Pons (tissue), 1 donor: ENCODE data around the gene HUS1B.
"Not testable (repeated sequence)": the region's sequence is repeated elsewhere in the genome, so short reads cannot be mapped to it uniquely, and the experiment has no call there.

Experiments
- DNase-seq: peaks from one replicate; pipeline ENCODE4 v3.0.0-alpha.2; 2016; ENCODE audit warnings: low spot score

HUS1B gene

DNA sequence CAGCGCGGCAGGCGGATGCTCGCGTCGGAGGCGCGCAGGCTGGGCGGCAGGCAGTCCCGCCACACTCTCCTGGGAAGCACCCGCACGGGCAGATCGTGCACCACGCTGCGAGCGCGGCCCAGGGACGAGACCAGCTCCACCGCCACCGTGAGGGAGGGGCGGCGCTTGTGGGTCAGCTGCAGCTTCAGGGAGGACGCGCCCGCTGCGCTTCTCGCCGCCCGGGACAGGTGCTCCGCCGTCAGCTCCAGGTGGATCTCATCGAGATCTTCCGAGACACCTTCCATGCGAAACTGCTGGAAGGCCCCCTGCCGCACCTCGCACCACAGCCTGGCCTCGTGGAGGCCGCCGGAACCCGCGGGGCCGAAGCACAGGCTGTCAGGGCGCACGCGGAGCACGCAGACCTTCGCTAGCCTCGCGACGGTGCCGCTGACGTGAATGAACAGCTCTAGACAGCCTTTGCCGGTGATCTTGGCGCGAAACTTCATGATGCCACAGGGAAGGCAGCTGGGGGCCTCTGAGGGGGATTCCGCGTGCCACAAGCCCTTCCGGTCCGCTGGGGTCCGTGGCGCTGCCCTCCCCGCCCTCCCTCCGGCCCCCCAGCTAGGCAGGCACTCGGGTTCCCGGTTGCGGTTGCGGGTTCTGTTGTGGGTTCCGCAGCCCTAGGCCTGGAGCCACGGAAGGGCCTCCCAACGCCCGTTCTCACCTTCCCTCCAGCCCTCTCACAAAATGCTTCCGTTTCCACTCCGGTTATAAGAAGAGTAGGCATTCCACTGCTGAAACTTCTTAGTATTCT lies at the start of gene HUS1B:
Gene HUS1B (minus strand): TSS at position 641 of the 793 bp plus-strand sequence. CDS start 156 bp downstream, at position 485.
- no peak for DNase-seq

DNA sequence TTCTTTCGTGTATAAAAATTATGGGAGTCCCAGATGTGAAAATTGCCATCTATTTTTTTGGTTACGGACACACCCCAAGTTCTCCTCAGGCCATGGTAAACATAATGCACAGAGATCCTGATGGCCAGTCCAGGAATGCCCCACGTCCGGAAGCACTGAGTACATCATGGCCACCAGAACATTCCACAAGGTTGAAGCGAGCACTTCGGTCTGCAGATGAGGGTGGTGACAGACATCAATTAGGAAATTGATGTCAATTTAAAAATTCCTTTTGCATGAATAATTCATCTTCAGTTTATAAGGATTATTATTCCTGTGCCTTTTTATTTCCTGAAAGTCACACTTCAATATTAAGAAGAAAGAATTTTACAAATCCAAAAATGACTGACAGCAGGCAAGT lies 49.2 kb upstream of the HUS1B start:
- no peak for DNase-seq

DNA sequence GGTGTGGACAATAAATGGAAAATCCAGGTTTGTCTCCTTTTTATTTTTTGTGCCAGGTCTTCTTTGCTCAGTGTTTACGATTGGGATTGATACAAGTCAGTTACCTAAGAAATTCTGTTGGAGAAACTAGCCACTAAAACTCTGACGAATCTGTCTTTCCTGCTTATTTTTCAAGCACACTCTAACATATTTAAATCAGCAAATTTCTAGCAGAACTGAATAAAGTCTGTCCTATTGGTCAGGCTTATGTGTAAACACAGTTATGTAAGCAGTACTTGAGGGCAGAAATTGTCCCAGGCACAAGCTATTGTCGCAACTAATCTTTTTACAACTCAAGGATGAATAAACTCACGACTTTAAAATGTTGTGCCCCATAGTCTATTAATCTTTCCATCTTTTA lies 48.1 kb upstream of the HUS1B start:
- no peak for DNase-seq

DNA sequence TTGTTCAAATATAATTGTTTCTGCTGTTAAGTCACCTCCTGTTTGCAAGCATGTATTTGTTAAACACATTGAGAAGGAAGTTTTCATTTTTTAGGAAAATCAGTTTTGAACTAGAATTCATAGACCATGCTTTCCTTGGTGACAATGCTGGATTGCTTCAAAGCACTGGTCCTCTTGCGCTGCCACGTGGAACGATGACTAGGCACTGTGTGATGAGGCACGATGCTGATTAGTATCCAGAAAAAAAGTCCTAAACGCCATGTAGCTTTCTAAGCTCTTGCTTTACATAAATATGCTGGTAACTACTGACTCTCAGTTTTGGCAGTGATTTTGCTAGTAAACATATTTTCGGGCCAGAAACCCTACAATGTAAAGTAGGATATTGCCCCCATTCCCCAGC lies 47.1 kb upstream of the HUS1B start:
- no peak for DNase-seq

DNA sequence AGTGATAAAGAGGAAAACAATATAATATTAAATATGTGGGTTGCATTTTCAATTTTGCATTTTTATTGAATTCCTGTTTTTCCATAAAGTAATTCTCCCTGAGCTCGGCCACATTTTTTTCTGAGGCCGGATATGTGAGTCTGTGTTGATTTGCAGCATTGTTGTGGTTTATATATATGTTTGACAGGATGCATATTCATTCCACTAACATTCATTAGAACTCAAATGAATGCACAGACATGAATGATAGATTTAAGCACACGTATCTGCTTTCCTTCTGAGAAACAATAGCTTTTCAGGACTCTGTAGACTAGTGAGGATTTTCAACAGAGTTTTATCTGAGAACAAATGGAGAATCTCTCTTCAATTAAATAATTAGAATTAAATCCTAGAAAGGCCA lies 46.7 kb upstream of the HUS1B start:
- no peak for DNase-seq

DNA sequence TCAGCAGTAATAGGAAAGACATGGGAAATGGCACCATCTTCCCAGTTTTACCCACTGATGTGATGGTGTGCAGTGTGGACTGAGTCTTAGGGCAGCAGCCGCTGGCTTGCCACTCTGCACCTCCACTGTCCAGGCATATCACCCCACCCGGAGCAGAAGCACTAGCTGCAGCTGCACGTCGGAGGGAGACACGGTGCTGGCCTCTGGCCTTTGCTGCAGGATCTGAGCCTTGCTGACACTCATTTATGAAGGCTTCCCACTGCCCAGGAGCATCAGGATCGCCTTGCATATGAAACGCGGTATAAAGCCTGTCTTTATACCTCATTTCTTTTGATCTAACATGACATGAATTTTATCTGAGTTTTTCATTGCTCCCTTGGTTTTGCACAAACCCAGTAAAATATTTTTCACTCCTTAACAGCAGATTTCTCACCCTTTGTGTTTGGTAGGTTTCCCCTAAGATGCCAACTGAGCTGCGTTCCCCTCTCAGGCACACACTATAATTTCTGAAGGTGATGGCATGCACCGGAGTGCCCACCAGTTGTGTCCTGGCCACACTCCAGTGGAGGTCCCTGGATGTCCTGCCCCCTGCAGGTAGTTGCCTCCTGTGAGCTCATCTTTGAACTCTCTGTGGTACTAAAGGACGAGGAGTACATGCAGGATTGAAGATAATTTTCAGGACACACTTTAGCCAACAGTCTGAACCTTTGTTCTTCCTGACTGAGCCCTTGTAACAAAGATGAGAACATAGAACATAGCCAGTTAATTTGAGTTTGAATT lies 45.0 kb upstream of the HUS1B start:
- DNase-seq, result no peak

DNA sequence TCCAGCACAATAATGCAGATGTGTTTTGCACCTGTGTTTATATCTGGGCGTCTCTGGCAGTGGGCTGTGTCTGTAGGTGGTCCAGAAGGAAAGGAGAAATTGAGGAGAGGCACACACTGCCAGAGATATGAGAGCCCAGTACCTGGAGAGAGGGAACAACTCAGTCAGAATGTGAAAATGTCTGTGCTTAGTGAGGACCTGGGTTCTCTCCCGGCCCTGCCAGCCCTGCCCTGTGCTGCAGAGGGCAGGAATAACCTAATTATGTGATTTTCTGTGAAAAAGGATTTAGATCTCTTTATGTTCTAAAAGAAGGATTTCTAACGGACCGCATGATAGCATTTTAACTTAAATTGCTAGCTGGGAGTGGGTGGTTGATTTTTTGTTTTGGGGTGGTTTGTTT lies 44.3 kb upstream of the HUS1B start:
- DNase-seq, result no peak

DNA sequence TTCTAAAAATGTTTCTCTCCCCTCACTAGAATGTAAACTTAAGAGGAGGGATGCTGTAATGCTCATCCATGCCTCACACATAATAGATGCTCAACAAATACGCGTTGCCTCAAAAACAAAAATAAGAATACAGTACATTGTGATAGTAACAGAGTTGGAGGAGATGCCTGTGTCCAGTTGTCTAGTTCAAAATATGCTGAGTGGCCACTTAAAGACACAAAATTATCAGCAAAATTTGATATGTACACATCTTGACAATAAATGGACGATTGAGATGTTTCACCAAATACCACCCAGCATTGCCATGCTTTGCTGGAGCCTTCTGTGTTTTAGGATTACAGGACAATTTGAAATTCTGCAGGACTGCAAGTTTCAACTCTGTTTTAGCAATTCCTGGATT lies 43.6 kb upstream of the HUS1B start:
- DNase-seq, result no peak

DNA sequence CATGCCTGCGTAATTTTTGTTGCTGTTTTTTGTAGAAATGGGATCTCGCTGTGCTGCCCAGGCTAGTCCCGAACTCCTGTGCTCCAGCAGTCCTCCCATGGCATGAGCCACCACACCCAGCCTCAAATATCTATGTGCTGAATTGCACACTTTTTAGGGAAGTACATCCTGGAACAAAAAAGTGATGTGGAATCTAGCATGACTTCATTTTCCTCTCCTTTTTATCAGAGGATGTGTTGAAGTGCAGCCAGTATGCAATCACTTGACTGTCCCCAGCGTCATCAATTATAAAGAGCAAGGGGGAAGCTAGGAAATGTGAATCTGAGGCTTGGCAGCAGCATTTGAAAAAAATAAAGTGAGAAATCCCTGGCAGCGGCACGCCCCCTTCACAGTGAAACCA lies 42.4 kb upstream of the HUS1B start:
- no peak for DNase-seq

DNA sequence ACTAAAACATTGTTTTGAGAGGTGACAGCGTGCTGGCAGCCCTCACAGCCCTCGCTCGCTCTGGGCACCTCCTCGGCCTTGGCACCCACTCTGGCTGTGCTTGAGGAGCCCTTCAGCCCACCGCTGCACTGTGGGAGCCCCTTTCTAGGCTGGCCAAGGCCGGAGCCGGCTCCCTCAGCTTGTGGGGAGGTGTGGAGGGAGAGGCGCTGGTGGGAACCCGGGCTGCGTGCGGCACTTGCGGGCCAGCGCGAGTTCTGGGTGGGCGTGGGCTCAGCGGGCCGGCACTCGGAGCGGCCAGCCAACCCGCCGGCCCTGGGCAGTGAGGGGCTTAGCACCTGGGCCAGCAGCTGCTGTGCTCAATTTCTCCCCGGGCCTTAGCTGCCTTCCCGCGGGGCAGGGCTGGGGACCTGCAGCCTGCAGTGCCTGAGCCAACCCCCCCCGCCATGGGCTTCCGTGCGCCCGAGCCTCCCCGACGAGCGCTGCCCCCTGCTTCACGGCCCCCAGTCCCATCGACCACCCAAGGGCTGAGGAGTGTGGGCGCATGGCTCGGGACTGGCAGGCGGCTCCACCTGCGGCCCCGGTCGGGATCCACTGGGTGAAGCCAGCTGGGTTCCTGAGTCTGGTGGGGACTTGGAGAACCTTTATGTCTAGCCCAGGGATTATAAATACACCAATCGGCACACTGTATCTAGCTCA lies 37.7 kb upstream of the HUS1B start:
- not testable (repeated sequence) for DNase-seq

DNA sequence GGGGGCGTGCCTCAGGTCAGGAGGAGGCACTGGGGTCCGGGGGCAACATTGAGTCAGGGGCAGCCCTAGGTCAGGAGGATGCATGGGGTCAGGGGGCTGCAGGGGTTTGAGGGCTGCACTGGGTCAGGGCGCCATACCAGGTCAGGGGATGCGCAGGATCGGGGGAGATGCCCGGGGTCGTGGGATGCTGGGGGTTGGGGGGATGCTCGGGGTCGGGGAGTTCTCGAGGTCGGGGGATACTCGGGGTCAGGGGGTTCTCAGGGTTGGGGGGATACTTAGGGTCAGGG lies 36.8 kb upstream of the HUS1B start:
- no peak for DNase-seq

DNA sequence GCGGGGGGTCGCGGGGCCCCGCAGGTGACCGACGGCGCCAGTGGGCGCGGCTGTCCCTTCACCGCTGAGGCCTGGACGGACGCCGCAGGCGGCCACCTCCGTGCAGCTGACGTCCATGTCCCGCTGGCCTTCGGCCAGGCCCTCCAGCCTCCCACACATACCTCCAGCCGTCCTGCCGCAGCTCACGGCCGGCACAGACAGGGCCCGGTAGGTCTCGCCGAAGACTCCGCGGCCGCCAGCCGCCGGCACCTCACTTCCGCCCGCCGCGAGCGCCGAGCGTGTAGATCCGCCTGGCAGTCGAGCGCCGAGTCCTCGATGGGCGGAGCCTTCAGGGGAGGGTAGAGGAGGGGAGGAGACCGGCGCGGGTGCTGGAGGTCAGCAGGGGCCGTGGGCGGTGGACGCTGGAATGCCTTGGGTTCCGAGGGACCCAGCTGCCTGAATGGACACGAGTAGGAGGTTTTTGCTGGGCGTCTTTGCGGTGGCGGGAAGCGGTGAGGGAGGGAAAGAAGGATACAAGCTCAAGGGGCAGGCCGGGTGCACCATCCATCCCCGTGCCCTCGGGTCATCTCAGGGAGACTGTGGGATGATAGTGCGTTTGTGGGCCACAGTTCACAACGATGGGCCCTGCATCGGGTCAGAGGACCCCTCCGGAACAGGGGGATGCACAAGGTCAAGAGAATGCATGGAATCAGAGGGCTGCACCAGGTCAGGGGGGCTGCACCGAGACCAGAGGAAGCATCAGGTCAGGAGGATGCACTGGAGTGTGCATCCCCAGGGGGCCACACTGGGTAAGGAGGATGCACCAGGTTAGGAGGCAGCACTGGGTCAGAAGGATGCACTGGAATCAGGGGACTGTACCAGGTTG lies 36.2 kb upstream of the HUS1B start, which contains the start of gene EXOC2:
Gene EXOC2 (minus strand): TSS at position 282 of the 865 bp plus-strand sequence. CDS start 55,321 bp downstream, outside the sequence.
- peak; percentile 79 for DNase-seq

DNA sequence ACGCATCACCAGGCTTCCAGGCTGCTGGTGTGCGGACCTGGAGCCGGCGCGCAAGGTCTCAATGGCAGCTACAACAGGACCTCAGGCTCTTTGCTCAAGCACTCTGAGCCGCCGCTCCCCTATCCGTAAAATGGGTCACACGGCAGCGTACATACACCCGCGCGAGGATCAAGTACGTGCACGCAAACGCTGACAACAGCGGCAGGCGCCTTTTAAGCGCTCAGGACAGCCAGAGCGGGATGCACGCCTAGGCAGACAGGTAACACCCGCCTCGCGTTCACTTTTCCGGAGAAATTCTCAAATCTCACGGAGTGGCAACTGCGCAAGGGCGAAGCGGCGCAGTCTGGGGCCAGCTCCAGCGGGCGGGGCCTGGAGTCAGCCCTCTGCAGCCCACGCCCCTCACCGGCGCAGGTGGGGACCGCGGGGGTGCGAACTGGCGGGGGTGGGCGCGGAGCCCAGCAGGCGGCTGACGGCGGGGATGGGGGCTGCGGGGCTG lies 35.5 kb upstream of the HUS1B start:
- DNase-seq, result peak; percentile 22

DNA sequence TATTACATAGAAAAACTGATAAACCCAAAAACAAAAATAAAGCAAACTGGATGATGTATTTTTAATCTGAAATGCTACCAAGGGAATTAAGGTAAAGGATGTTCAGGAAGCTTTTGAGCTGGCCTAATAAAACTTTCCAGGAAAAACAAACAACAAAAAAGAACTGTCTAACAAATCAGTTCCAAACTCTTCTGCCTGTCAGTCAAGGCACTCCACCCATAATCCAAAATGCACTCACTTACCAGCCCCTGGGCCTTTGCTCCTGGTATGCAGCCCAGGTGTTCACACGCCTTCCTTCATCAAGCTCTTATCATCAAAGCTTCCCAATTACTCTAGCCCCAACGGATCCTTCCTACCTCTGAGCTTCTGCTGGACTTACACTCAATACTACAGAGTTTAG lies 32.3 kb upstream of the HUS1B start:
- DNase-seq, result no peak

DNA sequence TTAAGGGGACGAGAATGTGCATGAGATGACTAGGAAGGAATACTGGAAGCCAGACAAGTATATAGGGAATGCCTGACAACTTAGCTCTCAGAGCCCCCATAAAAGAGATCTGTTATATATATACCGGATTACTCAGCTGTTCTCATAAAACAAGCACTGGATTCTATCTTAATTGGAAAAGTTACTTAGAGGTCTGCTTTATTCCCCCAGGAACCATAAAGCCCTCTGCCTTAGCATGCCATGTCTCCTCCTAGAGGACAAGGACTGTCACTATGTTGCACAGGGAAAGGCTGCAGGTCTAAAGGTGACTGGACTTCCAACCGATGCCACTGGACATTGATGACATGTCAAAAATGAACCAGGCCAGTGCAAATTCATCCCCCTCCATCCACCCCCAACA lies 29.6 kb upstream of the HUS1B start:
- DNase-seq, result no peak

DNA sequence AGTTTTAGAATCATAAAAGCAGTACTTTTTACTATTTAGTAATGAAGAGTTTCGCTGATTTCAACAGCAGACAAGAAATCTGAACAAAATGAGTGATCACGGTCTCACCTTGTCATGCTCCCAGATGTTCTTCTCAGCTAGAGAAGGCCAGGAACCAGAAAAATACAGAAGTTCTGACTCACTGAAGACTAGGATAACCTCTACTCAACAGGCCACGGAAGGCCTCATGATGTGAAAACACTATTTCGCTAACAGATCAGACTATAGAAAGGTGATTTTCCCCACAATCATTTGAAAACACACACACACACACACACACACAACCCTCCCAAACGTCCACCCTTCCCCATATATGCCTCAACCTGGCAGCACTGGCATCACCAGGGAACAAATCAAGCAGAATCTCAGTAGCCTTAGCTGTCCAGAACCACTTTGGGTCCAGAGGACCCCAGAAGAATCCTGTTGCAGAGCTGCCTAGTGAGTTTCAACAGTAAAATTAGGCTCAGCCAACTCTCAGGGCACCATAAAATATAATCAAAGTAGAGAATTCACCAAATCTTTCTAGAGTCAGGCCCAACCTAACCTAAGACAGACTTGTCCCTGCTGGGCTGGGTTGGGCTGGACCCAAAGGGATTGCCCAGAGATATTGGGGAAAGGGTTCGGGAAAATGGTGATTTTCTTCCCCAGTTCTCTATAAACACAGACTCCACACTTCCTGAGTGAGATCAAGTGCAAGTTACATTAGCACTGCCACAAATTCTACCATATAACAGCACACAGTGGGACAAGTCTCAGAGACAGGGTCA lies 28.1 kb upstream of the HUS1B start:
- DNase-seq, result no peak

DNA sequence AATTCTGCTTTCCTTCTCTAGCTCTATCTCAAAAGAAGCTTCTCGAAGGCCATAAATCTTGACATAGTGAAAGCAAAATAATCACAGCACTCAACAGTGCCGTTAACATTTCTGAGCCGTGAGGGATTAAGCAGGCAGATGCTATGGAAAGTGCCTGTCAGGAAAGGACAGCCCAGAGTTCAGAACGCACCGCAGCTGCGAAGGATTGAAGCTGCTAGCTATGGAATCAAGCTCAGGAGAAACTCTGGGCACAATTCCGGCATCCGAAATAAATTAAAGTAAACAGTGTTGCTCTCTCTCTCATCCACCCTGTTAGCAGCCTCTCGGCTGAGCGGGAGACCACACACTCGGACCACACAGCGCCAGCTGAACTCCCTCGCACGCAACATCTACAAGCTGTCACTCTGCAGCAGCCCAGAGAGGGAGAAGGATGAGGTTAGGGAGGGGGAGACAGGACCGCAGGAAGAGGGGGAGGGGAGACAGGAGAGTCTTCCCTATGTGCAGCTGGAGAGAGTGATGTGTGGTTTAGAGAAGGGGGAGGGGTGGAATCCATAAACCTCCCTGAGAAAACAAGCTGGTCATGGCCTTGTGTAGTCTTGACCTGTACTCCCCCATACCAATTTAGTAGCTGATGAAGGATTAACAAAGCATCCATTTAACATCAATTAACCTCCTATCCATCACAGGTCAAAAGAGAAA lies 27.0 kb upstream of the HUS1B start:
- DNase-seq, result no peak

DNA sequence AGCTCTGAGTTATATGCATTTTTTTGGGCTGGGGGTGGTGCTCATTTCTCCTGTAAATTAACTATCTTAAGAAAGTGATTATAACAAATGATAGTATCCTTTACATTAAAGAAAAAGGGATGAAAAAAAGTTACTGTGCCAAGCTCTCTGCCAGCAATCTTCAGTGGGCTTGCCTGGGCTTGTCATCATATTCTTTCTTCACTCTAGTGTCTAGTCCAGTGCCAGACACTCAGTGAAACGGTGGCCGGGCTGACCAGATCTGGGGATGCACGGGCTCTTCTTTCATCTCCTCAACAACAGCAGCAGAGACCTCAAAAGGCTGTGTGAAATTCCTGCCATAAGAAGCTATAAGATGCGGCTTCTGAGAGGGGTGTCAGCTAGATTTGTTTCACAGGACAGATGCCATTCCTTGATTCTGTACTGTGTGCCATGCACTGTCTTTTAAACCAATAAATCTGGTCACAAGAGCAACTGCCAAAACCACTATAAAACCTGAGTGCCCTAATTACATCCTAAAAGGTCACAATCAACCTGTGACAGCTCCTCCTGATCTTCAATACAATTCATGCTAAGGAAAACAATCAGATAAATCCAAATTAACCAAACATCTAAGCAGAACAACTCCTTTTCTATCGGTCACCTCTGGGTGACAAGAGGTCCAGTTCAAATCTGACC lies 23.9 kb upstream of the HUS1B start:
- DNase-seq, result no peak

DNA sequence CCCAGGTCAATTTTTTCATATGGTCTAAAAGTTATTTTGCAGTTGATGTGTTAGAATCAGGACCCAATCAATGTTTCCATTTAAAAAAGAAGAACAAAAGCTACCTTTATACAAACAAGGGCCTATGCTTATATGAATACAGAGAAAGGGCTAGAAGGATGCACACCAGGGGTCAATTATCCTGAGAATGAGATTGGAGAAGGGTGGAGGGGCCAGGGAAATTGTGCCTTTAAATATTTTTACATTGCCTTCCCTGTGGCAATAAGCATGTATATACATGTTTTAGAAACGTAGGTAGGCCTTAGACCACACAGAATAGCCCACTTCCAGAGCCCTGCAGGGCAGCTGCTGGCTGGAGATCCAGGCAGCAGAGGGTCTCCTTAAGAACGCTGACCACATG lies 23.4 kb upstream of the HUS1B start:
- DNase-seq, result no peak

DNA sequence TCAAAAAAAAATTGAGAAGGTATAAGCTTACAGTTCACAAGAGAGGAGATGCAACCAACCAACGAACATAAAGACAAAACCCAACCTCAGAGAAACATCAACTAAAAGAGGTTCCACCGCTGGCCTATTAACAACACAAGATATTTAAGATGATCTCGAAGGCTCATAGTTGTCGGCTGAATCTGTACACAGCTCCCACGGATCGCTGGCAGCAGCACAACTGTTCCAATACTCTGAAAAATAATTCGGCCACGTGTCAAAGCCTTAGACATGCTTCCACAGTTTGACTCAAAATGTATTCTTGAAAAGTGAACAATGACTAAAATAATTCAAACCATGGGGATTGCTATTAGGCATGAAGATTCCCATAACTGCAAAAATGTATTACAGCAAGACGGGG lies 22.4 kb upstream of the HUS1B start:
- no peak for DNase-seq
